Measurements from ENCODE around the gene HDAC4.

Gene HDAC4

GRCh38 chr2:239354132-239354790 is 46.6 kb downstream of the HDAC4 start:
- in situ Hi-C loops (cut with MboI; ENCODE audit: low sequenced_read_pairs): no loop called here

GRCh38 chr2:239353692-239354091 is 47.1 kb downstream of the HDAC4 start:
- in situ Hi-C loops (cut with MboI; ENCODE audit: low sequenced_read_pairs): no loop called here

- in situ Hi-C loops (cut with MboI; ENCODE audit: low sequenced_read_pairs): no loop called here
Measured at GRCh38 chr2:239351687-239352086, 49.1 kb downstream of the HDAC4 start.

- in situ Hi-C loops (cut with MboI; ENCODE audit: low sequenced_read_pairs): no loop called here
Measured at GRCh38 chr2:239349453-239350135, 51.2 kb downstream of the HDAC4 start.

- in situ Hi-C loops (cut with MboI; ENCODE audit: low sequenced_read_pairs): no loop called here
Measured at GRCh38 chr2:239348563-239349452, 52.0 kb downstream of the HDAC4 start.

- in situ Hi-C loops (cut with MboI; ENCODE audit: low sequenced_read_pairs): no loop called here
Measured at GRCh38 chr2:239346676-239347075, 54.1 kb downstream of the HDAC4 start.

- in situ Hi-C loops (cut with MboI; ENCODE audit: low sequenced_read_pairs): no loop called here
Measured at GRCh38 chr2:239345251-239345650, 55.6 kb downstream of the HDAC4 start.

- in situ Hi-C loops (cut with MboI; ENCODE audit: low sequenced_read_pairs): no loop called here
Measured at GRCh38 chr2:239344857-239345216, 56.0 kb downstream of the HDAC4 start.

GRCh38 chr2:239343946-239344856 is 56.6 kb downstream of the HDAC4 start:
- in situ Hi-C loops (cut with MboI; ENCODE audit: low sequenced_read_pairs): no loop called here

- in situ Hi-C loops (cut with MboI; ENCODE audit: low sequenced_read_pairs): no loop called here
Measured at GRCh38 chr2:239343460-239343859, 57.4 kb downstream of the HDAC4 start.

- in situ Hi-C loops (cut with MboI; ENCODE audit: low sequenced_read_pairs): no loop called here
Measured at GRCh38 chr2:239341840-239342239, 59.0 kb downstream of the HDAC4 start.

- in situ Hi-C loops (cut with MboI; ENCODE audit: low sequenced_read_pairs): no loop called here
Measured at GRCh38 chr2:239341146-239341732, 59.6 kb downstream of the HDAC4 start.

GRCh38 chr2:239339726-239340601 is 60.9 kb downstream of the HDAC4 start:
- in situ Hi-C loops (cut with MboI; ENCODE audit: low sequenced_read_pairs): no loop called here

GRCh38 chr2:239339241-239339640 is 61.6 kb downstream of the HDAC4 start:
- in situ Hi-C loops (cut with MboI; ENCODE audit: low sequenced_read_pairs): no loop called here

- in situ Hi-C loops (cut with MboI; ENCODE audit: low sequenced_read_pairs): no loop called here
Measured at GRCh38 chr2:239337877-239338484, 62.8 kb downstream of the HDAC4 start.

- in situ Hi-C loops (cut with MboI; ENCODE audit: low sequenced_read_pairs): no loop called here
Measured at GRCh38 chr2:239337122-239337876, 63.5 kb downstream of the HDAC4 start.

GRCh38 chr2:239331560-239331959 is 69.3 kb downstream of the HDAC4 start:
- in situ Hi-C loops (cut with MboI; ENCODE audit: low sequenced_read_pairs): no loop called here

- in situ Hi-C loops (cut with MboI; ENCODE audit: low sequenced_read_pairs): no loop called here
Measured at GRCh38 chr2:239330836-239331235, 70.0 kb downstream of the HDAC4 start.

Data from HL-60/S4 treated with phorbol 12-myristate 13-acetate at 8.2 ng/mL for 4 days and 3 days (cell line).